GM12875 (cell line): ENCODE results near the gene WNT1.

ENCODE experiments used
- H3K4me3 ChIP-seq: one replicate; pipeline ENCODE4 v1.5.1; 2011; ENCODE audit warnings: low read depth, low read length, control low read depth
- CTCF ChIP-seq: IDR thresholded peaks from 2 replicates; pipeline ENCODE4 v1.5.1; 2011; ENCODE audit warnings: low read depth, mild to moderate bottlenecking, control low read depth, inconsistent platforms, low read length, moderate library complexity, borderline replicate concordance; ENCODE audit not compliant: insufficient read depth

Gene WNT1

DNA sequence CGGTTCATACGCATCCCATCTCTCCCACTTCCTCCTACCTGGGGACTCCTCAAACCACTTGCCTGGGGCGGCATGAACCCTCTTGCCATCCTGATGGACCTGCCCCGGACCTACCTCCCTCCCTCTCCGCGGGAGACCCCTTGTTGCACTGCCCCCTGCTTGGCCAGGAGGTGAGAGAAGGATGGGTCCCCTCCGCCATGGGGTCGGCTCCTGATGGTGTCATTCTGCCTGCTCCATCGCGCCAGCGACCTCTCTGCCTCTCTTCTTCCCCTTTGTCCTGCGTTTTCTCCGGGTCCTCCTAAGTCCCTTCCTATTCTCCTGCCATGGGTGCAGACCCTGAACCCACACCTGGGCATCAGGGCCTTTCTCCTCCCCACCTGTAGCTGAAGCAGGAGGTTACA is 3.6 kb downstream of the WNT1 start:
- H3K4me3 ChIP-seq: no peak overlapping the region
- no peak for TF ChIP-seq CTCF

- TF ChIP-seq CTCF: no peak
- H3K4me3 ChIP-seq: no peak overlapping the region
These were observed 4.4 kb downstream of the WNT1 start for GRCh38 chr12:48982397-48983080.

GRCh38 chr12:48985475-48985897 is 7.4 kb downstream of the WNT1 start:
- no peak for TF ChIP-seq CTCF
- H3K4me3 ChIP-seq: no peak overlapping the region

DNA sequence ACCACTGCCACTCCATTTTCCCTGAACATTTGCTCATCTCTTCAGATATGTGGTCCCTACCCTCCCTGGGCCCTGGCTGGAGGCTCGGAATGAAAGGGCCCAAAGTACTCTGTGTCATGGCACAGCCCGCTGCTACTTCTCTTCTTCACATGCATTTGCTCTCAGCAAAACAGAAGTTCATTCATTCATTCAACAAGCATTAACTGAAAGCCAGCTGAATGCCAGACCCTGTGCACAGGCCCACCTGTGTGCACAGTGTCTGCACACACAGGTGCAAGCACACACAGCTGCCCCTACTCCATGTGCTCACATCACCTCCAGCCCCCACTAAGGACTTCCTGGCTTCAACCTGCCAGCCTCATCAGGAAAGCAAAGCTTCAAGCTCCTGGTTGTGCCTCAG is 7.8 kb downstream of the WNT1 start:
- no peak overlapping the region for H3K4me3 ChIP-seq
- TF ChIP-seq CTCF: no peak

- TF ChIP-seq CTCF: no peak
- H3K4me3 ChIP-seq: no peak overlapping the region
These were observed 8.7 kb downstream of the WNT1 start for GRCh38 chr12:48986720-48987291.

- no peak overlapping the region for H3K4me3 ChIP-seq
- TF ChIP-seq CTCF: peak; percentile 93
These were observed 10.0 kb downstream of the WNT1 start for GRCh38 chr12:48988030-48988649.

- no peak overlapping the region for H3K4me3 ChIP-seq
- TF ChIP-seq CTCF: no peak
These were observed 12.4 kb downstream of the WNT1 start for GRCh38 chr12:48990552-48990951.
